ENCODE measurements around the gene TICAM2.

Gene TICAM2

DNA sequence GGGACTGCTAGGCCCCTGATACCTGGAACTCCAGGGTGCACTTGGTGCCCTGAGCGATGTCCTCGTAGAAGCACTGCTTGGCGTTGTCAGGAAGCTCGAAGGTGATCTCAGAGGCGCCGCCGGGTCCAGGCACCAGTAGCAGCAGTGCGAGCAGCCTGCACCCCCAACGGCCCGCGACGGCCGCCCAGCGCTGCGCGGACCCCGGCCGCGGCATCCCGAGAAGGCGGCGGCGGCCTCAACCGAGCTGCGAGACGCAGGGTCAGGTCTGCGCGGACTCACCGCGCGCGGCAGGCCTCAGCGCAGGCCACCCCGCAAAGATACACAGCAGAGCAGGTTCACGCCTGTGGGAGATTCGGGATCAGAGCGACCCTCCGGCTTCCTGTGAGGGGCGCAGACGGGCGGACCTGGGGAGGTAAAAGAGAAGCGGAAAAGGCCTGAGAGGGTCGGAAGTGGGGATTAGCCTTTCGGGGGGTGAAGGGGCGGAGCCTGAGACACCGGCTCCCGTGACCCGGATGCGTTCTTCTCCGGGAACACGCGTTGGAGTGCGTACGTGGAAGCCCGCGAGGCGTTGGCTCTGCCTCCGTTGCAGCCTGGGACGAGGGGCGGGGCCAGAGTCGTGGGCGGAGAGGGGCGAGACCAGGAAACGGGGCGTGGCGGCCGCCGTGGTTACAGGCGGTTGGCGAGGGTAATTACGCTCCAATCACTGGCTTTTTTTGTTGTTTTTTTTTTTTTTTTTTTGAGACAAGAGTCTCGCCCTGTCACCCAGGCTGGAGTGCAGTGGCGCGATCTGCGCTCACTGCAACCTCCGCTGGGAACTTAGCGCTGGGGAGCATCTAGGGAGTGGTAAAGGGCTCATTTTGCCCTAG lies 23.5 kb upstream of the TICAM2 start, which contains the start of gene TMED7 (continued):
- TF ChIP-seq ZNF10 (tag by site-specific recombination; IDR thresholded peaks at IDR 0.05) (no peak), ZNF335 (tag by site-specific recombination; conservative IDR thresholded peaks at IDR 0.05) (peak; percentile 88), ZNF629 (tag by site-specific recombination; IDR thresholded peaks at IDR 0.05) (peak; percentile 79), ZNF37A (tag by site-specific recombination; IDR thresholded peaks at IDR 0.05) (no peak), ZNF473 (tag by site-specific recombination; IDR thresholded peaks at IDR 0.05) (no peak), ZFP69B (tag by site-specific recombination; IDR thresholded peaks at IDR 0.05) (no peak; the same call in 1 of the 2 replicates), HOXC10 (CRISPR knock-in tag; IDR thresholded peaks at IDR 0.05) (no peak), SCRT1 (tag by site-specific recombination; IDR thresholded peaks at IDR 0.05; ENCODE audit: borderline replicate concordance) (peak; percentile 70; the same call in 1 of the 2 replicates), ZNF354C (tag by site-specific recombination; IDR thresholded peaks at IDR 0.05; ENCODE audit: borderline replicate concordance, low read depth) (no peak), ZNF664 (tag by site-specific recombination; IDR thresholded peaks at IDR 0.05) (no peak), ZNF239 (tag by site-specific recombination; IDR thresholded peaks at IDR 0.05) (no peak), REPIN1 (tag by site-specific recombination; IDR thresholded peaks at IDR 0.05; ENCODE audit: low read depth) (no peak), SP2 (tag by site-specific recombination; IDR thresholded peaks at IDR 0.05) (peak; percentile 99), MZF1 (tag by site-specific recombination; IDR thresholded peaks at IDR 0.05; ENCODE audit: borderline replicate concordance) (peak; percentile 79), ZNF366 (tag by site-specific recombination; conservative IDR thresholded peaks at IDR 0.05) (peak; percentile 66), ZNF530 (tag by site-specific recombination; IDR thresholded peaks at IDR 0.05; ENCODE audit: low read depth) (no peak), ZNF654 (tag by site-specific recombination; IDR thresholded peaks at IDR 0.05; ENCODE audit: low read depth) (no peak), ZNF561 (tag by site-specific recombination; IDR thresholded peaks at IDR 0.05; ENCODE audit: borderline replicate concordance) (no peak; the same call in 1 of the 2 replicates), ZNF223 (tag by site-specific recombination; IDR thresholded peaks at IDR 0.05) (peak; percentile 90)
- TF ChIP-seq, protein P1, sequence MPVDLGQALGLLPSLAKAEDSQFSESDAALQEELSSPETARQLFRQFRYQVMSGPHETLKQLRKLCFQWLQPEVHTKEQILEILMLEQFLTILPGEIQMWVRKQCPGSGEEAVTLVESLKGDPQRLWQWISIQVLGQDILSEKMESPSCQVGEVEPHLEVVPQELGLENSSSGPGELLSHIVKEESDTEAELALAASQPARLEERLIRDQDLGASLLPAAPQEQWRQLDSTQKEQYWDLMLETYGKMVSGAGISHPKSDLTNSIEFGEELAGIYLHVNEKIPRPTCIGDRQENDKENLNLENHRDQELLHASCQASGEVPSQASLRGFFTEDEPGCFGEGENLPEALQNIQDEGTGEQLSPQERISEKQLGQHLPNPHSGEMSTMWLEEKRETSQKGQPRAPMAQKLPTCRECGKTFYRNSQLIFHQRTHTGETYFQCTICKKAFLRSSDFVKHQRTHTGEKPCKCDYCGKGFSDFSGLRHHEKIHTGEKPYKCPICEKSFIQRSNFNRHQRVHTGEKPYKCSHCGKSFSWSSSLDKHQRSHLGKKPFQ (tag by site-specific recombination; IDR thresholded peaks at IDR 0.05): no peak
- TF ChIP-seq, protein P2, sequence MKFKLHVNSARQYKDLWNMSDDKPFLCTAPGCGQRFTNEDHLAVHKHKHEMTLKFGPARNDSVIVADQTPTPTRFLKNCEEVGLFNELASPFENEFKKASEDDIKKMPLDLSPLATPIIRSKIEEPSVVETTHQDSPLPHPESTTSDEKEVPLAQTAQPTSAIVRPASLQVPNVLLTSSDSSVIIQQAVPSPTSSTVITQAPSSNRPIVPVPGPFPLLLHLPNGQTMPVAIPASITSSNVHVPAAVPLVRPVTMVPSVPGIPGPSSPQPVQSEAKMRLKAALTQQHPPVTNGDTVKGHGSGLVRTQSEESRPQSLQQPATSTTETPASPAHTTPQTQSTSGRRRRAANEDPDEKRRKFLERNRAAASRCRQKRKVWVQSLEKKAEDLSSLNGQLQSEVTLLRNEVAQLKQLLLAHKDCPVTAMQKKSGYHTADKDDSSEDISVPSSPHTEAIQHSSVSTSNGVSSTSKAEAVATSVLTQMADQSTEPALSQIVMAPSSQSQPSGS (tag by site-specific recombination; IDR thresholded peaks at IDR 0.05; ENCODE audit: low read depth): no peak
- TF ChIP-seq, protein P3, sequence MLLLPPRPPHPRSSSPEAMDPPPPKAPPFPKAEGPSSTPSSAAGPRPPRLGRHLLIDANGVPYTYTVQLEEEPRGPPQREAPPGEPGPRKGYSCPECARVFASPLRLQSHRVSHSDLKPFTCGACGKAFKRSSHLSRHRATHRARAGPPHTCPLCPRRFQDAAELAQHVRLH (tag by site-specific recombination; IDR thresholded peaks at IDR 0.05): peak; percentile 99
- TF ChIP-seq, protein P4, sequence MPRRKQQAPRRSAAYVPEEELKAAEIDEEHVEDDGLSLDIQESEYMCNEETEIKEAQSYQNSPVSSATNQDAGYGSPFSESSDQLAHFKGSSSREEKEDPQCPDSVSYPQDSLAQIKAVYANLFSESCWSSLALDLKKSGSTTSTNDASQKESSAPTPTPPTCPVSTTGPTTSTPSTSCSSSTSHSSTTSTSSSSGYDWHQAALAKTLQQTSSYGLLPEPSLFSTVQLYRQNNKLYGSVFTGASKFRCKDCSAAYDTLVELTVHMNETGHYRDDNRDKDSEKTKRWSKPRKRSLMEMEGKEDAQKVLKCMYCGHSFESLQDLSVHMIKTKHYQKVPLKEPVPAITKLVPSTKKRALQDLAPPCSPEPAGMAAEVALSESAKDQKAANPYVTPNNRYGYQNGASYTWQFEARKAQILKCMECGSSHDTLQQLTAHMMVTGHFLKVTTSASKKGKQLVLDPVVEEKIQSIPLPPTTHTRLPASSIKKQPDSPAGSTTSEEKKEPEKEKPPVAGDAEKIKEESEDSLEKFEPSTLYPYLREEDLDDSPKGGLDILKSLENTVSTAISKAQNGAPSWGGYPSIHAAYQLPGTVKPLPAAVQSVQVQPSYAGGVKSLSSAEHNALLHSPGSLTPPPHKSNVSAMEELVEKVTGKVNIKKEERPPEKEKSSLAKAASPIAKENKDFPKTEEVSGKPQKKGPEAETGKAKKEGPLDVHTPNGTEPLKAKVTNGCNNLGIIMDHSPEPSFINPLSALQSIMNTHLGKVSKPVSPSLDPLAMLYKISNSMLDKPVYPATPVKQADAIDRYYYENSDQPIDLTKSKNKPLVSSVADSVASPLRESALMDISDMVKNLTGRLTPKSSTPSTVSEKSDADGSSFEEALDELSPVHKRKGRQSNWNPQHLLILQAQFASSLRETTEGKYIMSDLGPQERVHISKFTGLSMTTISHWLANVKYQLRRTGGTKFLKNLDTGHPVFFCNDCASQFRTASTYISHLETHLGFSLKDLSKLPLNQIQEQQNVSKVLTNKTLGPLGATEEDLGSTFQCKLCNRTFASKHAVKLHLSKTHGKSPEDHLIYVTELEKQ (tag by site-specific recombination; IDR thresholded peaks at IDR 0.05; ENCODE audit: borderline replicate concordance): no peak
- TF ChIP-seq, protein P5, sequence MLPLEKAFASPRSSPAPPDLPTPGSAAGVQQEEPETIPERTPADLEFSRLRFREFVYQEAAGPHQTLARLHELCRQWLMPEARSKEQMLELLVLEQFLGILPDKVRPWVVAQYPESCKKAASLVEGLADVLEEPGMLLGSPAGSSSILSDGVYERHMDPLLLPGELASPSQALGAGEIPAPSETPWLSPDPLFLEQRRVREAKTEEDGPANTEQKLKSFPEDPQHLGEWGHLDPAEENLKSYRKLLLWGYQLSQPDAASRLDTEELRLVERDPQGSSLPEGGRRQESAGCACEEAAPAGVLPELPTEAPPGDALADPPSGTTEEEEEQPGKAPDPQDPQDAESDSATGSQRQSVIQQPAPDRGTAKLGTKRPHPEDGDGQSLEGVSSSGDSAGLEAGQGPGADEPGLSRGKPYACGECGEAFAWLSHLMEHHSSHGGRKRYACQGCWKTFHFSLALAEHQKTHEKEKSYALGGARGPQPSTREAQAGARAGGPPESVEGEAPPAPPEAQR (tag by site-specific recombination; IDR thresholded peaks at IDR 0.05): no peak
- TF ChIP-seq, protein P6, sequence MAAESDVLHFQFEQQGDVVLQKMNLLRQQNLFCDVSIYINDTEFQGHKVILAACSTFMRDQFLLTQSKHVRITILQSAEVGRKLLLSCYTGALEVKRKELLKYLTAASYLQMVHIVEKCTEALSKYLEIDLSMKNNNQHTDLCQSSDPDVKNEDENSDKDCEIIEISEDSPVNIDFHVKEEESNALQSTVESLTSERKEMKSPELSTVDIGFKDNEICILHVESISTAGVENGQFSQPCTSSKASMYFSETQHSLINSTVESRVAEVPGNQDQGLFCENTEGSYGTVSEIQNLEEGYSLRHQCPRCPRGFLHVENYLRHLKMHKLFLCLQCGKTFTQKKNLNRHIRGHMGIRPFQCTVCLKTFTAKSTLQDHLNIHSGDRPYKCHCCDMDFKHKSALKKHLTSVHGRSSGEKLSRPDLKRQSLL (tag by site-specific recombination; IDR thresholded peaks at IDR 0.05): no peak
- TF ChIP-seq, protein P7, sequence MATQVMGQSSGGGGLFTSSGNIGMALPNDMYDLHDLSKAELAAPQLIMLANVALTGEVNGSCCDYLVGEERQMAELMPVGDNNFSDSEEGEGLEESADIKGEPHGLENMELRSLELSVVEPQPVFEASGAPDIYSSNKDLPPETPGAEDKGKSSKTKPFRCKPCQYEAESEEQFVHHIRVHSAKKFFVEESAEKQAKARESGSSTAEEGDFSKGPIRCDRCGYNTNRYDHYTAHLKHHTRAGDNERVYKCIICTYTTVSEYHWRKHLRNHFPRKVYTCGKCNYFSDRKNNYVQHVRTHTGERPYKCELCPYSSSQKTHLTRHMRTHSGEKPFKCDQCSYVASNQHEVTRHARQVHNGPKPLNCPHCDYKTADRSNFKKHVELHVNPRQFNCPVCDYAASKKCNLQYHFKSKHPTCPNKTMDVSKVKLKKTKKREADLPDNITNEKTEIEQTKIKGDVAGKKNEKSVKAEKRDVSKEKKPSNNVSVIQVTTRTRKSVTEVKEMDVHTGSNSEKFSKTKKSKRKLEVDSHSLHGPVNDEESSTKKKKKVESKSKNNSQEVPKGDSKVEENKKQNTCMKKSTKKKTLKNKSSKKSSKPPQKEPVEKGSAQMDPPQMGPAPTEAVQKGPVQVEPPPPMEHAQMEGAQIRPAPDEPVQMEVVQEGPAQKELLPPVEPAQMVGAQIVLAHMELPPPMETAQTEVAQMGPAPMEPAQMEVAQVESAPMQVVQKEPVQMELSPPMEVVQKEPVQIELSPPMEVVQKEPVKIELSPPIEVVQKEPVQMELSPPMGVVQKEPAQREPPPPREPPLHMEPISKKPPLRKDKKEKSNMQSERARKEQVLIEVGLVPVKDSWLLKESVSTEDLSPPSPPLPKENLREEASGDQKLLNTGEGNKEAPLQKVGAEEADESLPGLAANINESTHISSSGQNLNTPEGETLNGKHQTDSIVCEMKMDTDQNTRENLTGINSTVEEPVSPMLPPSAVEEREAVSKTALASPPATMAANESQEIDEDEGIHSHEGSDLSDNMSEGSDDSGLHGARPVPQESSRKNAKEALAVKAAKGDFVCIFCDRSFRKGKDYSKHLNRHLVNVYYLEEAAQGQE (tag by site-specific recombination; IDR thresholded peaks at IDR 0.05): no peak

Measured in HEK293 (cell line).